RCC 7860 (cell line): ENCODE results near the gene RASSF7.
"Not testable (repeated sequence)": the region's sequence is repeated elsewhere in the genome, so short reads cannot be mapped to it uniquely, and the experiment has no call there.

Experiments used
- DNase-seq: peaks from one replicate; pipeline ENCODE4 v3.0.0-alpha.2; 2015; ENCODE audit warnings: low spot score
- FAIRE-seq: peaks from 2 replicates; lab custom pipeline; 2012; peaks lifted over from hg19 to GRCh38; lab: Jason Lieb, UNC

Gene RASSF7, protein sequence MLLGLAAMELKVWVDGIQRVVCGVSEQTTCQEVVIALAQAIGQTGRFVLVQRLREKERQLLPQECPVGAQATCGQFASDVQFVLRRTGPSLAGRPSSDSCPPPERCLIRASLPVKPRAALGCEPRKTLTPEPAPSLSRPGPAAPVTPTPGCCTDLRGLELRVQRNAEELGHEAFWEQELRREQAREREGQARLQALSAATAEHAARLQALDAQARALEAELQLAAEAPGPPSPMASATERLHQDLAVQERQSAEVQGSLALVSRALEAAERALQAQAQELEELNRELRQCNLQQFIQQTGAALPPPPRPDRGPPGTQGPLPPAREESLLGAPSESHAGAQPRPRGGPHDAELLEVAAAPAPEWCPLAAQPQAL

DNA sequence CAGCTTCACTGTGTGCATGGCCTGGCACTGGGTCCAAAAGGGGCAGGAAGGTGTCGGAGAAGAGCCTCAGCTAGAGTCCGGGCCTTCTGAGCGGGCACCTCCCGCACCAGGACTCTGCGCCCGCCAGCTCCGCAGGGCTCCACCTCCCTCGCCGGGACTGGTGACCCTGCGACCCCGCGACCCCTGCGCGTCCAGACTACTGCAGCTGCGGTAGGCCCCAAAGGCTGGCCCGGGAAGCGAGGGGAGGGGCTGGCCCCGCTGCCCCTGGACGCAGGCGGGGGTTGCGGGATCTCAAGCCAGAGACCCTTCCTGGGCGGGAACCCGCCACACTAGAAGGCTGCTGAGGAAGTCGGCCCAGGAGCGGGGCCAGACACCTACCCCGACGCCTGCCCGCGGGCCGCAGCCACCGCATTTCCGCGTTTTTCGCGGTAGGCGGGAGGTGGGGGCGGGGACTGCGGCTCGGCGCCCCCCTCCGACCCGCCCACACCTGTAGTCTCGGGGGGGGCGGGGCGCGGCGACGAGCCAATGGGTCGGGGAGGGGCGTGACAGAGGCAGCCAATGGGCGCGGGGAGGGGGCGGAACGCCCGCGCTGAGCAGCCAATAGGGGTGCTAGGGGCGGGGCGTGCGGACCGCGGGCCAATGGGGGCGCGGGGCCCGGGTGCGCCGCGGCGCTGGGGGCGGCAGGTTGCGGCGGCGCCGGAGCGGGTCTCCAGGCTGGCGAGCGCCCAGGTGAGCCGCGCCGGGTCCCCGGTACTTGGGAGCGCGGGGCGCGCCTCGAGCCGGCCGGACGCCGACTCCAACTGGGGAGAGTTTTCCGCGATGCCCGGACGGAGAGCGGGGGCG is at the start of gene RASSF7, which contains the start of gene LMNTD2:
RASSF7 (plus strand) TSS at position 666 of the 843 bp plus-strand sequence. CDS start 799 bp downstream, outside the sequence.
LMNTD2 (minus strand) TSS at position 434 of the 843 bp plus-strand sequence; CDS start at position 412, 22 bp downstream.
- DNase-seq (peak; percentile 74), FAIRE-seq (no peak)

- FAIRE-seq: no peak
- DNase-seq: no peak
Observed at GRCh38 chr11:512761-513595, 47.8 kb upstream of the RASSF7 start.

GRCh38 chr11:514606-515005 is 46.2 kb upstream of the RASSF7 start:
- FAIRE-seq: no peak

GRCh38 chr11:515131-515530 is 45.6 kb upstream of the RASSF7 start:
- FAIRE-seq (no peak), DNase-seq (no peak)

More at GRCh38 chr11:514606-515005, 46.2 kb upstream of the RASSF7 start:
- DNase-seq: no peak

- DNase-seq: no peak
- no peak for FAIRE-seq
Observed at GRCh38 chr11:516400-516799, 44.4 kb upstream of the RASSF7 start.

DNA sequence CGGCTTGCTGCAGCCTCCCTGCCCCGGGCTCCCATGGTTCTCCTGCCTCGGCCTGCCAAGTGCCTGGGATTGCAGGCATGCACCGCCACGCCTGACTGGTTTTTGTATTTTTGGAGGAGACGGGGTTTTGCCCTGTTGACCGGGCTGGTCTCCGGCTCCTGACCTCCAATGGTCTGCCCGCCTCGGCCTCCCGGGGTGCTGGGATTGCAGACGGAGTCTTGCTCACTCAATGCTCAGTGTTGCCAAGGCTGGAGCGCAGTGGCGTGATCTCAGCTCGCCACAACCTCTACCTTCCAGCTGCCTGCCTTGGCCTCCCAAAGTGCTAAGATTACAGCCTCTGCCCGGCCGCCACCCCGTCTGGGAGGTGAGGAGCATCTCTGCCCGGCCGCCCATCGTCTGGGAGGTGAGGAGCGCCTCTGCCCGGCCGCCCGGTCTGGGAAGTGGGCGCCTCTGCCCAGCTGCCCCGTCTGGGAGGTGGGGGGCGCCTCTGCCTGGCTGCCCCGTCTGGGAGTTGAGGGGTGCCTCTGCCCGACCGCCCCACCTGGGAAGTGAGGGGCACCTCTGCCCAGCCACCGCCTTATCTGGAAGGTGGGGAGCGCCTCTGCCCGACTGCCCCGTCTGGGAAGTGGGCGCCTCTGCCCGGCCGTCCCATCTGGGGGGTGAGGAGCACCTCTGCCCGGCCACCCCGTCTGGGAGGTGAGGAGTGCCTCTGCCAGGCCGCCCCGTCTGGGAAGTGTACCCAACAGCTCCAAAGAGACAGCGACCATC is 43.7 kb upstream of the RASSF7 start:
- not testable (repeated sequence) for FAIRE-seq, DNase-seq

- peak; percentile 94 for DNase-seq
- FAIRE-seq: peak; percentile 77
Observed at GRCh38 chr11:518463-519202, 42.1 kb upstream of the RASSF7 start.

- DNase-seq: no peak
- no peak for FAIRE-seq
Observed at GRCh38 chr11:520428-521176, 40.2 kb upstream of the RASSF7 start.

- FAIRE-seq (no peak), DNase-seq (no peak)
Observed at GRCh38 chr11:521177-521688, 39.5 kb upstream of the RASSF7 start.

DNA sequence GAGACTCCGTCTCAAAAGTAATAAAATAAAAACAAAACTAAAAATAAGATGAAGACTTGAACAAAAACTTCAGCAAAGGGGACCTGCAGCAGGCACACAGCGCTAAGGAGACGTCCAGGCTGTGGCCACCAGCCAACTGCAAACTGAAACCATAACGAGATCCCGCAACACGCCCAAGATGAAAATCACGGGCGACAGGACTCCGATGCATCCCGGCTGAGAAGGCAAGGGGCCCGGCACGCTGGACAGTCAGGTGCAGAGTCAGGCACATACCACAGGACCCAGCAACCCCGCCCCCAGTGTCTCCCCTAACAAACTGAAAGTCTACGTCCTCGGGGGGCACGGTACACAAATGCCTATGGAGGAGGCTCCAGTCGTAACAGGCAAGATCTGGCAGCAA is 34.6 kb upstream of the RASSF7 start:
- no peak for DNase-seq
- no peak for FAIRE-seq

DNA sequence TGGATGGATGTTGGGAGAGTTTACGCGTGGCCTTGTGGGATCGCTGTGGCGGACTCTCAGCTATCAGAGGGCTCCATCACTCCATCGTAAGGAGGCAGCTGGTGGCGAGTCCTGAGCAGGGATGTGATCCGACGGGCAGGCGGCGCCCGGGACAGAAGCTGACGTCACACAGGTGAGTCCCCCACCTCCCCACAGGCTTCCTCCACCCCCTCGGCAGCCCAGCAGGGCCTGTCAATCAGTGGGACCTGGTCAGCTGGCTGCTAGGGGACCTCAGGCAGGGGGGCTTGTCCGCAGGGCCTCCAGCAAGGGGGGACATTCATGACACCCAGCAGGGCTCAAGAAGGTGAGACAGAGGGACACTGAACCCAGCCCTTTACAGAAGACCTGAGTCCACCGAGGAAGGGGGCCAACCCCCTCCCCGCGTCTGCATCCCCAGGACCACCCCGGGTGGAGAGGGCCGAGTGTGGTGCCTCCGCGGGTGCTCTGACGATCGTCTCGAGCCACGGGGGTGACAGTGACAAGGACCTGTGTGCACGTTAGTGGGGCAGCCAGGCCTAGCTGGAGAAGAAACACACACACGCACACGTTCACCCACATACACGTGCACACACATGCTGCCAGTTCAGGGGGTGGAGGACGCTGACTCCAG is 32.5 kb upstream of the RASSF7 start:
- FAIRE-seq: no peak

DNA sequence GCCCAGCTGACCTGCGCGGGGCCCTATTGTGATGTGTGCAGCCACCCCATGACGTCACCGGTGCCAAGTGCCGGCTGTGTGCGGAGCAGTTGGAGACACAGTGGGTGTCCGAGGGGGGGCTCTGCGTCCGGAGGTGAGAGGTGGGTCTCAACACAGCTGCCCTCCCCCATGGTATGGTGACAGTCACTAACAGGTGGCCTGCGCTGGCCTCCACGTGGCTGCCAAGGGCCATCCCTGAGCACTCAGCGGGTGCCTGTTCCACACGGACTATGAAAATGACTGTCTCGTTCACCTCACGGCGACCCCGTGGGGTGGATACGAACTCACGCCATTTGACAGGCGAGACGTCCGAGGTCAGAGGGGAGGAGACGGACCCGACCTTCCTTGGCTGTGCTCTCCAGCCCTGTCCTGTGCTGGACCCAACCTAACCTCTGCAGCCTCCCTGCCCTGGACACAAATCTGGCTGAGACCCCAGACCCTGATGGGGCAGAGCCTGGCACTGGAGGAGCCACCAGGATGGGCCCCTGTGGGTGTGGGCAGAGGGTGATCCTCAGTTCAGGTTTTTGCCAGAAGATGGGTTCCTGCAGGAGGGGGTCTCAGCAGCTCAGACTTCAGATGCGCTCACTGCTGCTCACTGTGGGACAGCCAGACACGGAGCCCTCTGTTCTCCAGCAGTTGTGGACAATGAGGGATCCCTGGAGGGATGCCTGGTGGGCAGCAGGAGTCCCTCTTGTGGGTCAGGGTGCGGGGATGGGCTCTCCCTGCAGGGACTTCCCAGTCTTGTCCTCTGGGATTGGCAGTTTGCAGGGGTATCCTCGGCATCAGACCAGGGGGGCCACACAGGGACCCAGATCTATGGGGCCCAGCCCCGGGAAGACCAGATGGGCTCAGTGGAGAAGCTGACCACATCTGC is 31.7 kb upstream of the RASSF7 start:
- DNase-seq (no peak), FAIRE-seq (no peak)

More for the DNA sequence above, 32.5 kb upstream of the RASSF7 start:
- no peak for DNase-seq

GRCh38 chr11:529728-530411 is 30.9 kb upstream of the RASSF7 start:
- FAIRE-seq: no peak
- no peak for DNase-seq

GRCh38 chr11:530960-531831 is 29.6 kb upstream of the RASSF7 start:
- DNase-seq: no peak
- no peak for FAIRE-seq

DNA sequence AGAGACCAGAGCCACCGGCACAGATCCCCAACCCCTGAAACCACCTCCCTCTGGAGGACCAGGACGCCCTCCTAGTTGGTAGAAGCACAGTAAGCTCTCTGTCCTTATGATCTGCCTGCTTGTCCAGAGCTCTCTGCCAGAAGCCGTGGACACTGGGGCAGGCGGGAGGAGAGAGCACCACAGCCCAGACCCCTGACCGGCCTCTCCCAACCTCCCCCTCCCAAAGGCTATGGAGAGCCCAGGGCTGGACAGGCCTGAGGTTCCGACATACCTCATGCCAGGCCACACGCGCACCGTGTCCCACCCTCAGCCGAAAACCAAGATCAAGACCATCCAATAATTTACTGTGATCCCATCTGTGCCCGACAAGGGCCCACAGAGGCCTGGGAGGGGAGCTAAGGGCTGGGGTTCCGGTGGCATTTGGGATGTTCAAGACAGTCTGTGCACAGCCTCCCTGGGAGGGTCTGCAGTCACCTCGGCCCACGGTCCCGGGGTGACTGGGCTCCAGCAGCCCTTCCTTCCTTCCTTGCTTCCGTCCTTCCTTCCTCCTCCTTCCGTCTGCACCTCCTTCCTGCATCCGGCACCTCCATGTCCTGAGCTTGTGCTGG is 28.7 kb upstream of the RASSF7 start:
- no peak for FAIRE-seq
- no peak for DNase-seq
